SH-SY5Y (cell line): Measurements from ENCODE around the gene FALEC.

Source experiments
- GATA2 ChIP-seq: IDR thresholded peaks from 2 replicates; pipeline ENCODE4 v1.6.1; 2011; ENCODE audit warnings: mild to moderate bottlenecking, low read depth, low read length
- GATA3 ChIP-seq: IDR thresholded peaks from 2 replicates; pipeline ENCODE4 v1.6.1; 2011; ENCODE audit warnings: low read depth, mild to moderate bottlenecking, low read length, moderate library complexity

GRCh38 chr1:150572918-150573647, 57.5 kb downstream of the FALEC start:
- no peak for TF ChIP-seq GATA2
- no peak for TF ChIP-seq GATA3
